Measurements from ENCODE around the gene FUT7. TPM values are rescaled to one million over a fixed set of nuclear protein-coding genes. Genes with fewer than 3 reads are reported as not detected.

Gene FUT7
- total RNA-seq, 1 donor = not detected

DNA sequence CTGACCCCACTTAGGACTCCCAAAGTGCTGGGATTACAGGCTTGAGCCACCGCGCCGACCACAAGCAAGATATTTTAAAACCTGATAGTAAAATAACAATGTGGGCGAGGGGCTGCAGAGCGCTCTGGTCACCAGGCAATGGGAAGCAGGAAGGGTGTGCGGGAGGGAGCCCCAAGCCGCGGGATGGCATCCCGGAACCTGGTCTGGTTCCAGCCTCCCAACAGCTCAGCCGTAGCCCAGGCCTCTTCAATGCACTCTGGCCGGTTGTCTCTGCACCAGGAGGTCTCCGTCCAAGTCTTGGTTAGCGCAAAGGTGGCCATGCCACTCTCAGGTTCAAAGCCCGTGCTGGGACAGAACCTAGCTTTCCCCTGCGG, 44.7 kb upstream of the FUT7 start:
- no peak overlapping the region for H3K27ac ChIP-seq (ENCODE audit: low read depth, low read length)
- peaks cover 36% of the 10 kb centered on the region for H3K79me2 ChIP-seq (ENCODE audit: insufficient read depth, low read length)
- H3K36me3 ChIP-seq (ENCODE audit: insufficient read depth, low read length) = peaks cover 15% of the 10 kb centered on the region
- H3K4me3 ChIP-seq (ENCODE audit: insufficient read depth, low read length) = peak overlapping the region; percentile 79
- no peaks in the 10 kb centered on the region for H3K4me1 ChIP-seq (ENCODE audit: insufficient read depth, low read length)
- no peak for DNase-seq (ENCODE audit: insufficient read length, low spot score, missing footprints)
- H4K20me1 ChIP-seq (ENCODE audit: insufficient read depth, low read length) = peaks cover 6% of the 10 kb centered on the region
- no peak for TF ChIP-seq CTCF (IDR thresholded peaks at IDR 0.05; ENCODE audit: extremely low read depth, low read depth, low read length)
- no peaks in the 10 kb centered on the region for H3K9me3 ChIP-seq (ENCODE audit: low read depth, low read length)
- H3K4me2 ChIP-seq (ENCODE audit: insufficient read depth, low read length) = peak overlapping the region; percentile 76
- peak overlapping the region; percentile 83 for H2AFZ ChIP-seq (ENCODE audit: low read length)
- H3K27me3 ChIP-seq (ENCODE audit: insufficient read depth, low read length) = no peaks in the 10 kb centered on the region

- TF ChIP-seq CTCF (IDR thresholded peaks at IDR 0.05; ENCODE audit: extremely low read depth, low read depth, low read length) = no peak
- Histone ChIP-seq H3K4me1 (ENCODE audit: insufficient read depth, low read length) (peaks cover 5% of the 10 kb centered on the region), H3K4me3 (ENCODE audit: insufficient read depth, low read length) (no peak overlapping the region), H3K27me3 (ENCODE audit: insufficient read depth, low read length) (no peaks in the 10 kb centered on the region), H3K27ac (ENCODE audit: low read depth, low read length) (no peak overlapping the region), H4K20me1 (ENCODE audit: insufficient read depth, low read length) (peaks cover 6% of the 10 kb centered on the region), H3K4me2 (ENCODE audit: insufficient read depth, low read length) (no peak overlapping the region), H3K36me3 (ENCODE audit: insufficient read depth, low read length) (peaks cover 7% of the 10 kb centered on the region), H3K79me2 (ENCODE audit: insufficient read depth, low read length) (peaks cover 27% of the 10 kb centered on the region), H2AFZ (ENCODE audit: low read length) (no peak overlapping the region), H3K9me3 (ENCODE audit: low read depth, low read length) (no peaks in the 10 kb centered on the region)
- DNase-seq (ENCODE audit: insufficient read length, low spot score, missing footprints) = no peak
Measured at GRCh38 chr9:137075275-137075775, 43.4 kb upstream of the FUT7 start.

DNA sequence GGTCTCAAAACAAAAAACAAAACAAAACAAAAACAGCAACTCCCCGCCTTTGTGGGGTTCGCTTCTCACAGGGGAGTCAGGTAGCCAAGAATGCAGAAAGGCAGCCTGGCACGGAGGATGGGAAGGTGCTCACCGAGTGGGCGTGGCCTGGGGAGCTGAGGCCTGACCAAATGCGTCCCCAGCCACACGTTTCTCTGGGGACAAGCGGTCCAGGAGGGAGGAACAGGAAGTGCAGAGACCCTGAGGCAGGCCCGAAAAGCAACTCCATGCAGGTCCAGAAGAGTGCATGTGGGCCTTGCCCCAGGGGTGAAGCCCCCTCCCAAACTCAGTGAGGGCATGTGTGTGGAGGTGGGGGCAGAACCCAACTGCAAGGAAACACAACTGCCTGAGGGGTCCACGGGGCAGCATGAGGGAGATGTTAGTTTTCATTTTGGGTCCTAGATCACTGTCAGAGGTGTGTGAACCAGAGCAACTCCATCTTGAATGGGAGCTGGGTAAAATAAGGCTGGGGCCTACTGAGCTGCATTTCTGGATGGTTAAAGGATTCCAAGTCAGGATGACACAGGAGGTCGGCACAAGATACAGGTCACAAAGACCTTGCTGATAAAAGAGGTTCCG, 42.9 kb upstream of the FUT7 start:
- H3K4me2 ChIP-seq (ENCODE audit: insufficient read depth, low read length) = no peak overlapping the region
- no peak overlapping the region for H3K27ac ChIP-seq (ENCODE audit: low read depth, low read length)
- peaks cover 21% of the 10 kb centered on the region for H3K79me2 ChIP-seq (ENCODE audit: insufficient read depth, low read length)
- peaks cover 6% of the 10 kb centered on the region for H4K20me1 ChIP-seq (ENCODE audit: insufficient read depth, low read length)
- no peak overlapping the region for H3K4me3 ChIP-seq (ENCODE audit: insufficient read depth, low read length)
- H3K4me1 ChIP-seq (ENCODE audit: insufficient read depth, low read length) = peaks cover 5% of the 10 kb centered on the region
- H3K9me3 ChIP-seq (ENCODE audit: low read depth, low read length) = no peaks in the 10 kb centered on the region
- H2AFZ ChIP-seq (ENCODE audit: low read length) = no peak overlapping the region
- no peaks in the 10 kb centered on the region for H3K27me3 ChIP-seq (ENCODE audit: insufficient read depth, low read length)
- H3K36me3 ChIP-seq (ENCODE audit: insufficient read depth, low read length) = peaks cover 5% of the 10 kb centered on the region
- TF ChIP-seq CTCF (IDR thresholded peaks at IDR 0.05; ENCODE audit: extremely low read depth, low read depth, low read length) = no peak
- peak; percentile 57 for DNase-seq (ENCODE audit: insufficient read length, low spot score, missing footprints)

DNA sequence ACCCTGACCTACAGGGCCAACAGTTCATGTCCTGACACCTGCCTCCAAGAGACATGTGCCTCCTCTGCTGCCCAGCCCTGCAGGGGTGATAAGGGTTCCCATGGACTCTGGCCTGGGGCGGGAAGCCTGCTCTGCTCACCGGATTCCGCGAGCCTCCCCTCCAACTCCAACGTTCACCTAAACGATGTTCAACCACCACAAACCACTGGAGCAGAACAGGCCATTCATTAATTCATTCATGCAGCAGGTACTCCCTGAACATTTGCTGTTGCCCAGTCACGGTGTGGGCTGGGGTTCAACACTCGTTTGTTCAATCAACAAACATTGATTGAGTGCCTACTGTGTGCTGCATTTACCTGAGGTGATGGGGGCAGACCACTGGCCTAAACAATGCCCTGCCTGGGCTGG, 42.1 kb upstream of the FUT7 start:
- Histone ChIP-seq H3K9me3 (ENCODE audit: low read depth, low read length) (no peaks in the 10 kb centered on the region), H3K36me3 (ENCODE audit: insufficient read depth, low read length) (no peaks in the 10 kb centered on the region), H3K4me3 (ENCODE audit: insufficient read depth, low read length) (no peak overlapping the region), H3K4me2 (ENCODE audit: insufficient read depth, low read length) (no peak overlapping the region), H4K20me1 (ENCODE audit: insufficient read depth, low read length) (no peaks in the 10 kb centered on the region), H3K4me1 (ENCODE audit: insufficient read depth, low read length) (peaks cover 5% of the 10 kb centered on the region), H2AFZ (ENCODE audit: low read length) (no peak overlapping the region), H3K27me3 (ENCODE audit: insufficient read depth, low read length) (no peaks in the 10 kb centered on the region), H3K79me2 (ENCODE audit: insufficient read depth, low read length) (peaks cover 13% of the 10 kb centered on the region), H3K27ac (ENCODE audit: low read depth, low read length) (no peak overlapping the region)
- DNase-seq (ENCODE audit: insufficient read length, low spot score, missing footprints) = no peak
- TF ChIP-seq CTCF (IDR thresholded peaks at IDR 0.05; ENCODE audit: extremely low read depth, low read depth, low read length) = no peak

All from osteoblast (primary cell).